ENCODE results near the gene PYROXD2. TPM values are rescaled to one million over a fixed set of nuclear protein-coding genes. Genes with fewer than 3 reads are reported as not detected.

The PYROXD2 gene
- total RNA-seq, 1 donor from 2014 or later, result 5.8 TPM

GRCh38 chr10:98340940-98341310 is 74.1 kb downstream of the PYROXD2 start:
- no peak for DNase-seq (ENCODE audit: low read depth)
- H3K4me3 ChIP-seq (ENCODE audit: low read depth, low read length), result no peak overlapping the region
- TF ChIP-seq CTCF (conservative IDR thresholded peaks at IDR 0.05; ENCODE audit: low read depth, low read length), result no peak

GRCh38 chr10:98340261-98340939 is 74.6 kb downstream of the PYROXD2 start:
- no peak for TF ChIP-seq CTCF (conservative IDR thresholded peaks at IDR 0.05; ENCODE audit: low read depth, low read length)
- DNase-seq (ENCODE audit: low read depth), result no peak
- no peak overlapping the region for H3K4me3 ChIP-seq (ENCODE audit: low read depth, low read length)

GRCh38 chr10:98339799-98340198 is 75.2 kb downstream of the PYROXD2 start:
- no peak for TF ChIP-seq CTCF (conservative IDR thresholded peaks at IDR 0.05; ENCODE audit: low read depth, low read length)
- no peak for DNase-seq (ENCODE audit: low read depth)
- no peak overlapping the region for H3K4me3 ChIP-seq (ENCODE audit: low read depth, low read length)

- no peak overlapping the region for H3K4me3 ChIP-seq (ENCODE audit: low read depth, low read length)
- DNase-seq (ENCODE audit: low read depth), result no peak
These were observed 76.1 kb downstream of the PYROXD2 start for GRCh38 chr10:98338896-98339295.

GRCh38 chr10:98338318-98338717 is 76.7 kb downstream of the PYROXD2 start:
- TF ChIP-seq CTCF (conservative IDR thresholded peaks at IDR 0.05; ENCODE audit: low read depth, low read length), result no peak
- no peak for DNase-seq (ENCODE audit: low read depth)

More at GRCh38 chr10:98338896-98339295, 76.1 kb downstream of the PYROXD2 start:
- TF ChIP-seq CTCF (conservative IDR thresholded peaks at IDR 0.05; ENCODE audit: low read depth, low read length), result no peak

GRCh38 chr10:98337484-98337883 is 77.5 kb downstream of the PYROXD2 start:
- H3K4me3 ChIP-seq (ENCODE audit: low read depth, low read length), result no peak overlapping the region
- TF ChIP-seq CTCF (conservative IDR thresholded peaks at IDR 0.05; ENCODE audit: low read depth, low read length), result no peak
- no peak for DNase-seq (ENCODE audit: low read depth)

More at GRCh38 chr10:98338318-98338717, 76.7 kb downstream of the PYROXD2 start:
- H3K4me3 ChIP-seq (ENCODE audit: low read depth, low read length), result no peak overlapping the region

Other genes with a start within 250 kb of the PYROXD2 start
- 5.4 and 6.1 TPM in 2 replicates for gene LOXL4, start 147.0 kb downstream of the PYROXD2 start, total RNA-seq
- gene HPS1, start 31.8 kb upstream of the PYROXD2 start, total RNA-seq, result 29.2 and 34.6 TPM in 2 replicates